ENCODE measurements around the gene LRRC4C.
"Not testable (repeated sequence)": the region's sequence is repeated elsewhere in the genome, so short reads cannot be mapped to it uniquely, and the experiment has no call there.

The LRRC4C gene

GRCh38 chr11:41113160-41113559 is 346.3 kb downstream of the LRRC4C start:
- DNase-seq, result no peak

GRCh38 chr11:41110527-41110926 is 348.9 kb downstream of the LRRC4C start:
- no peak for DNase-seq

DNA sequence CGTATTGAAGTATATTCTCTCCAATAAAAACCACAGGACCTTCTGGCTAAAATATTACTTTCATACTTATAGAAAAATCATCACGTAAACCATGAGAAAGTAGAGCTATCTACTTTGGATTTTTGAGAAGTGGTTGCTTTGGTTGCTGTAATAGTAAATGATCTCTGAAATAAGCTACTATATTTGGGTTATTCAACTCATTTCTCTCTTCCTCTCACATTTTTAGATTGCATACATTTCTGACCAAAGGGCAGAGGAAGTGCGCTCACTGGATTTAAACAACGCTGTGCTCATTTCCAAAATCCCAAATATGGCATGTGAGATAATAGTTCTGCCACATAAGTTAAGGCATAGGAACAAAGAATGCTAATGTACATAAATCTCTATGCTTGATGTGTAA is 357.0 kb downstream of the LRRC4C start:
- no peak for DNase-seq

GRCh38 chr11:41099654-41100053 is 359.8 kb downstream of the LRRC4C start:
- no peak for DNase-seq

- no peak for DNase-seq
Measured at GRCh38 chr11:41085123-41085522, 374.3 kb downstream of the LRRC4C start.

- DNase-seq, result no peak
Measured at GRCh38 chr11:41081756-41082285, 377.6 kb downstream of the LRRC4C start.

GRCh38 chr11:41074318-41074717 is 385.1 kb downstream of the LRRC4C start:
- DNase-seq, result no peak

- no peak for DNase-seq
Measured at GRCh38 chr11:41065432-41065831, 394.0 kb downstream of the LRRC4C start.

DNA sequence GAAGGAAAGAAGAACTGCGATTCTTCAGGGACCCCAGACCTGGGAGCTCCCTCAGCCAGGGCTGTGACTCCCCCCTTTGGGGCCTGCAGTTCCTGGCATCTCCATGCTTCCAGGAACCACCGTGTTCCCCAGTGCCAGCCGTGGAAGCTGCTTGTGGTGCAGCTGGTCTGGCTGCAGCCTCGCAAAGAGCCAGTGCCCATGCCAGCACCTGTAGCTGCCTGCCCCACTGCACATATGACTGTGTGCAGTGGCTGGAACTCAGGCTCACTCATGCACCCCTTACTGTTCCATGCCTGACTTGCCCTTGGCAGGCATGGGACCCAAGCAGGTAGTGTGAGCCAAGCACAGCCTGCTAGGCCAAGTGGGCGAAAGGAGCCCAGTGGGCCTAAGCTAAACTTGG is 401.3 kb downstream of the LRRC4C start:
- DNase-seq, result no peak

- DNase-seq, result no peak
Measured at GRCh38 chr11:41056892-41057569, 402.4 kb downstream of the LRRC4C start.

GRCh38 chr11:41053894-41054293 is 405.6 kb downstream of the LRRC4C start:
- no peak for DNase-seq

DNA sequence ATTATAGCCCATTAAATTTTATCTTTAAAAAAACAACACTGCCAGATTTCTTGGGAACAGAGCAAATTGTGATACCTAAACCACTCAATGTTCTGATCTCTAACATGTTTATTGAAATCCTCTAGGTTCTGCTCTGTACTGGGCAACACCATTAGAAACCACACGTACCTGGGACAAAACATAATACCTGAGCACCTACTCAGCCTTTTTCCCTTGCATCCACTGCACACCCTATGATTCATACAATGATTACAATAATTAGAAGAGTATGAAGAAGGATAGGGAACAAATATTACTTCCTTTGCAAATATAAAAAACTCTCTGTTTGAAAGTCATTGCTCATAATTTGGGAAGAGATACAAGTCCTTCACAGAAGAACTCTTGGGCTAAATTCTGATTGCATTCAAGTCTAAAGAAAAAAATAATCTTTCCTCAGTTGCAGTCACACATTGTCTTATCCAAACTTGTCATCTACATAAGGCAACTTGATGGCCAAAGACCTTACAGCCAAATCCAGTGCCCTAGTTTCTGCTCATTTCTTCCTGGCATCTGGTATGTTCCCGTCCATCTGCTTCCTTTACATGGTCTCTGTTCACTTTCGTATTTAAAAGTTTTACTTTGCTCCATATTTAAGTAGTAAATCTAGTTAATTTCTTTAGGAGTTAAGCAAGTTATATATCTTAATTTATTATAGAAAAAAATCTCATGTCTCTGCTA is 407.4 kb downstream of the LRRC4C start:
- DNase-seq, result no peak

- DNase-seq, result no peak
Measured at GRCh38 chr11:41050791-41051190, 408.7 kb downstream of the LRRC4C start.

GRCh38 chr11:41047229-41047628 is 412.2 kb downstream of the LRRC4C start:
- DNase-seq, result no peak

GRCh38 chr11:41045266-41045665 is 414.2 kb downstream of the LRRC4C start:
- DNase-seq, result no peak

DNA sequence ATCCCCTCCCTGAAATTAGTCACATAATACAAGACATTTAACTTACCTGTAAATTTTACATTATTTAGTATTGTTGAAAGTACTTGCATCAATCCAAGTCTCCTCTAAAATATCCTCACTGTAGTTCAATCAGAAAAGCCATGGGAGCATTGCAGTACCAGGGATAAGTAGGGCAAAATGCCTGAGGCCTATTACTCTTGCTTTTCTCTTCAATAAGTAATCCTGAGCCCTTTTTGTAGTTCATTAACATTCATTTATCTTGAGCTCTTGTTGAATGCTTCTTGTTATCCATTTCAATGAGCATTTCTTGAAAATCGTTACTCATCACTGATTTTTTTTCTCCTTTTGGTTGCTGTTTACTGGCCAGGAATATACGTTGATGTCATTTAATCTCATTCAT is 414.7 kb downstream of the LRRC4C start:
- no peak for DNase-seq

DNA sequence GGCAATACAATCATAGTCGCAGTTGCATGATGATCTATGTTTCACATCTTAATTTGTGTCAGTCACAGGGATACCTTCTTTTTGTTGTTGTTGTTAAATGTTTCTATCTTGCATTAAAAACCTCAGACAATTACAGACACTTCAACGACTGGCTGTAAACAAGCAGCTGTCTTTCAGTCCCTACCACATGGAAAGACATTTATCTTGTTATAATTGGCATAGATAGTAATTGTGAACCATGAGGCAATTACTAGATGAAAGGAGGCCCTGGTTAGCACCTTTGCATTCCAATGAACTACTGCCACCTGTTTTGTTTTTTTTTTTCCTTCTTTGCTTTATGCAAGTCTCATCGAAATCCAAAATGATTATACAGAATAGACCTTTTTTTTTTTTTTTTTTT is 416.8 kb downstream of the LRRC4C start:
- DNase-seq, result no peak

DNA sequence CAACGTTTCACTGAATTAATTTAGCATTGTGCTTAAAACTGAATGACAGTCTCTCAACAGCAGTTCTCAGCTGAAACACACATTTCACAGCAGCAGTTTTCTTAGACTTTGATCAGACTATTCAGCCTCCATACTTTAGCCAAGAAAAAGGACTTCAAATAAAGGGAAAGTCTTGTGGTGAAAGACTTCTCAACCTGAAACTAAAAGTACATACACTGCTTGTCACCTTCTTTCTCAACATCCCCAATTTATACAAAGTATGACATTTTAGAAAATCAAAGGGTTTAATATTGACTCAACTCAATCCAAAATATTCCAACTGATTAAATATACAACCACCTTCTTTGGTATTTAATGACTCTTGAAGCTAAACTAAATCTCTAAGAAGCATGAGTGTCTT is 419.0 kb downstream of the LRRC4C start:
- no peak for DNase-seq

DNA sequence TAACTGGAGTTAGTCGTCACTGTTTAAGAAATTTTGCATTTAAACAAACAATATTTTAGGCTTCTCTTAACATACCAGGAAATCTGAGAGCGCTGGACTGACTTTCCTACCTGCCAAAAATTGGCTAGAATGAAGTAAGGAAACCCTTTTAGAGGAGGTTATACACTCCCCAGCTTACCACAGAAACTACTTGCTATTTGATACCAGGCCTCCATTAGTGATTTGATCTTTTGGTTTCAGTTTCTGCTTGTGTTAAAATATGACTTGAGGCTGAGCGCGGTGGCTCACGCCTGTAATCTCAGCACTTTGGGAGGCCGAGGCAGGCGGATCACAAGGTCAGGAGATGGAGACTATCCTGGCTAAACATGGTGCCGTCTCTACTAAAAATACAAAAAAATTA is 419.9 kb downstream of the LRRC4C start:
- no peak for DNase-seq

- DNase-seq, result no peak
Measured at GRCh38 chr11:41031551-41032060, 427.8 kb downstream of the LRRC4C start.

DNA sequence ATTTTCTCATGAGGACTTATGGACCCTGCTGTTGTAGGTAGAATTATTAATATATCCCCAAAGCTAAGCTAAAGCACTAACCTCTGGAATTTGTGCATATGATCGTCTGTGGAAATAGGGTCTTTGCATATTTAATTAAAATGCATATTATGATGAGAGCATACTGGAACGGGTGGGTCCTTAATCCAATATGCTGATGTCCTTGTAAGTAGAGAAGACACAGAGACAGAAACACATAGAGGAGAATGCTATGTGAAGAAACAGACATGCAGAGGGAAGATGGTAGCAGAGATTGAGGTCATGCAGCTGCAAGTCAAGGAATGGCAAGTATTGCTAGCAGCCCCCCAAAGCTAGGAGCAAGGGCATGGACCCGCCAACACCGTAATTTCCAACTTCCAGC is 439.2 kb downstream of the LRRC4C start:
- DNase-seq, result no peak

- not testable (repeated sequence) for DNase-seq
Measured at GRCh38 chr11:41019666-41020065, 439.8 kb downstream of the LRRC4C start.

GRCh38 chr11:41018224-41018623 is 441.2 kb downstream of the LRRC4C start:
- DNase-seq, result no peak

- DNase-seq, result no peak
Measured at GRCh38 chr11:41010361-41011050, 448.9 kb downstream of the LRRC4C start.
